ENCODE results near the gene LMO1. TPM values are rescaled to one million over a fixed set of nuclear protein-coding genes. Genes with fewer than 3 reads are reported as not detected.

The LMO1 gene
- polyA plus RNA-seq, result not detected

- Mint-ChIP-seq H3K4me3 (peak within 1 kb of the TSS; percentile 73 to 94 (median 81)), H3K9me3 (no peaks in the 10 kb centered on the region), H3K27me3 (peaks cover 65% of the 10 kb centered on the region), H3K36me3 (no peaks in the 10 kb centered on the region), H3K4me1 (peaks cover 7 to 9% (median 8%) of the 10 kb centered on the region in 3 donors), H3K27ac (peak within 1 kb of the TSS in 2 of 3 donors; percentile 63 to 90)
Observed at GRCh38 chr11:8263769-8264410, at the start of gene LMO1. Gene LMO1 (minus strand): TSS chr11:8263878. CDS start chr11:8263362, 516 bp downstream.

- no peak overlapping the region for H3K27ac Mint-ChIP-seq
- H3K36me3 Mint-ChIP-seq, result no peaks in the 10 kb centered on the region
- peaks cover 5% of the 10 kb centered on the region for H3K27me3 Mint-ChIP-seq
- H3K9me3 Mint-ChIP-seq, result no peaks in the 10 kb centered on the region
- H3K4me1 Mint-ChIP-seq, result no peaks in the 10 kb centered on the region
- H3K4me3 Mint-ChIP-seq, result no peak overlapping the region
Observed at GRCh38 chr11:8312986-8313385, 49.3 kb upstream of the LMO1 start.

GRCh38 chr11:8311366-8311765 lies 47.7 kb upstream of the LMO1 start:
- no peak overlapping the region for H3K27ac Mint-ChIP-seq
- H3K4me3 Mint-ChIP-seq, result no peak overlapping the region
- no peaks in the 10 kb centered on the region for H3K36me3 Mint-ChIP-seq
- H3K27me3 Mint-ChIP-seq, result peaks cover 4% of the 10 kb centered on the region
- H3K9me3 Mint-ChIP-seq, result no peaks in the 10 kb centered on the region
- no peaks in the 10 kb centered on the region for H3K4me1 Mint-ChIP-seq

- Mint-ChIP-seq H3K27me3 (peaks cover 4% of the 10 kb centered on the region), H3K36me3 (no peaks in the 10 kb centered on the region), H3K4me1 (no peaks in the 10 kb centered on the region)
Observed at GRCh38 chr11:8310743-8311298, 47.1 kb upstream of the LMO1 start.

GRCh38 chr11:8309862-8310261 lies 46.2 kb upstream of the LMO1 start:
- Mint-ChIP-seq H3K36me3 (no peaks in the 10 kb centered on the region), H3K4me3 (no peak overlapping the region), H3K27me3 (peaks cover 4% of the 10 kb centered on the region), H3K4me1 (no peaks in the 10 kb centered on the region), H3K9me3 (peaks cover 0 to 2% (median under 1%) of the 10 kb centered on the region in 3 donors), H3K27ac (no peak overlapping the region)

More at GRCh38 chr11:8310743-8311298, 47.1 kb upstream of the LMO1 start:
- H3K9me3 Mint-ChIP-seq, result no peaks in the 10 kb centered on the region
- no peak overlapping the region for H3K27ac Mint-ChIP-seq
- no peak overlapping the region for H3K4me3 Mint-ChIP-seq

GRCh38 chr11:8309311-8309710 lies 45.6 kb upstream of the LMO1 start:
- H3K9me3 Mint-ChIP-seq, result peaks cover 0 to 6% (median 4%) of the 10 kb centered on the region in 3 donors
- H3K4me3 Mint-ChIP-seq, result no peak overlapping the region
- H3K27me3 Mint-ChIP-seq, result peaks cover 4% of the 10 kb centered on the region
- H3K4me1 Mint-ChIP-seq, result no peaks in the 10 kb centered on the region
- no peaks in the 10 kb centered on the region for H3K36me3 Mint-ChIP-seq
- H3K27ac Mint-ChIP-seq, result no peak overlapping the region

DNA sequence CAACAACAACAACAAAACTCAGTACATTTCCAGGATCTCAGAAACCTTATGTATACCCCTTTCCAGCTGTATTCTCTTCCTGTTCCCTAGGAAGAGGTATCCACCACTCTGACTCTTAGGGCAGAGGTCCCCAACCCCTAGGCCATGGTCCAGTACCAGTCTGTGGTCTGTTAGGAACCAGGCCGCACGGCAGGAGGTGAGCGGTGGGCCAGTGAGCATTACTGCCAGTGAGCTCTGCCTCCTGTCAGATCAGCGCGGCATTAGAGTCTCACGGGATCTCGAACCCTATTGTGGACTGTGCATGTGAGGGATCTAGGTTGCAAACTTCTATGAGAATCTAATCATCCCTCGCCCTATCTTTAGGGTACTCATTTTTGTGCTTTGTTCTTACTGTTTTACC lies 43.9 kb upstream of the LMO1 start:
- Mint-ChIP-seq H3K36me3 (no peaks in the 10 kb centered on the region), H3K27me3 (peaks cover 4% of the 10 kb centered on the region), H3K27ac (no peak overlapping the region), H3K4me3 (no peak overlapping the region), H3K4me1 (no peaks in the 10 kb centered on the region), H3K9me3 (peaks cover 8 to 19% (median 8%) of the 10 kb centered on the region in 3 donors)

- Mint-ChIP-seq H3K27ac (no peak overlapping the region), H3K4me3 (no peak overlapping the region), H3K27me3 (peaks cover 8% of the 10 kb centered on the region), H3K9me3 (peaks cover 8 to 24% (median 10%) of the 10 kb centered on the region in 3 donors), H3K4me1 (no peaks in the 10 kb centered on the region), H3K36me3 (peaks cover 7% of the 10 kb centered on the region)
Observed at GRCh38 chr11:8301622-8302021, 37.9 kb upstream of the LMO1 start.

- no peaks in the 10 kb centered on the region for H3K4me1 Mint-ChIP-seq
- H3K4me3 Mint-ChIP-seq, result no peak overlapping the region
- H3K27me3 Mint-ChIP-seq, result peaks cover 8% of the 10 kb centered on the region
- peaks cover 6 to 18% (median 8%) of the 10 kb centered on the region in 3 donors for H3K9me3 Mint-ChIP-seq
- H3K36me3 Mint-ChIP-seq, result peaks cover 7% of the 10 kb centered on the region
- no peak overlapping the region for H3K27ac Mint-ChIP-seq
Observed at GRCh38 chr11:8298801-8299786, 35.4 kb upstream of the LMO1 start.

- H3K9me3 Mint-ChIP-seq, result peaks cover 2 to 9% (median 4%) of the 10 kb centered on the region in 3 donors
- no peaks in the 10 kb centered on the region for H3K4me1 Mint-ChIP-seq
- H3K27me3 Mint-ChIP-seq, result peaks cover 8% of the 10 kb centered on the region
- peaks cover 7% of the 10 kb centered on the region for H3K36me3 Mint-ChIP-seq
- H3K4me3 Mint-ChIP-seq, result no peak overlapping the region
- no peak overlapping the region for H3K27ac Mint-ChIP-seq
Observed at GRCh38 chr11:8297781-8298440, 34.2 kb upstream of the LMO1 start.

DNA sequence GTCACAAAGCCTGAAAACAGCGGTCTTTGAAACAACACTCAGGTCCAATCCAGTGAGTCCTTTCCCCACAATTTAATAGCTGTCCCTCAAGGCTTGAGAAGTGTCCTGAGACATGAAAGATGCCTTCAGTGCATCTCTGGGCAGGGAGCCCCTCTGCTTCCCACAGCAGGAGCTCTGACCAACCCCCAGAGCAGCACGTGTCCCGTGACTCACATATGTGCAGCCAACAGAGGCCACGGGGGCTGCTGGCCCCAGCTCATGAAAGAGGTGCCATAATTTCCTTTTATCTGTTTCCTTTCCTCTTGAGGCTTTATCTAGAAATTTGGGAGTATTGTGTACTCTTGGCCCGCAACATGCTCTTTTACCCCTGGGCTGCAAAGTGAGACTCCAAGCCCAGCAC lies 33.2 kb upstream of the LMO1 start:
- H3K4me1 Mint-ChIP-seq, result no peaks in the 10 kb centered on the region
- H3K9me3 Mint-ChIP-seq, result no peaks in the 10 kb centered on the region
- H3K4me3 Mint-ChIP-seq, result no peak overlapping the region
- peaks cover 3% of the 10 kb centered on the region for H3K36me3 Mint-ChIP-seq
- no peak overlapping the region for H3K27ac Mint-ChIP-seq
- H3K27me3 Mint-ChIP-seq, result peaks cover 8% of the 10 kb centered on the region

DNA sequence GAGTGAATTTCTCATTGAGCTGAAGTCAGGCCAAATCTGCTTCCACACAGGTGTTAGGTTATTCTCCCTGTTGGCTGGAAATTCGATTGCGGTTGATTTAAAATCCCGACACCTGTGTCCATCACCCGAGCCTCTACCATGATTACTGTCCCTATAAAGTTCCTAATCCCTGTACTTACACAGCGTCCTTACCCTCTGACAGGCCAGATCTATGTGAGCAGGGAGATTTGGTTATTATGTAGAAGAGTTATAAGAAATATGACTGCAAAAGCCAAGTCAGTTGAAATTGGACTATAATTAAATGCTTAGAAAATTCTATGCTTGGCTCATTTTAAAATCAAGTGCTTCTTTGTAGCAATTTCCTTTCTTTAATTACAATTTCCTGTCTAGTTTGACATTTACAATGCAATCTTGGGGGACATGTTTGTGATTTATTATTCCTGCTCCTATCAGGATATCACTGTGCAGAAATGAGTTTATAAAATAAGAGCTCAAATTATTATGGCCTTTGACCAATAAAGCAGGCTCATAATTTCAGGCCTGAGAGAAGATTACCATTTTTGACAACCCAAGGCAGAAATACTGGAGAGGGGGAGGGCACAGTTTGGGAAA lies 32.5 kb upstream of the LMO1 start:
- no peak overlapping the region for H3K27ac Mint-ChIP-seq
- peaks cover 6% of the 10 kb centered on the region for H3K27me3 Mint-ChIP-seq
- H3K4me3 Mint-ChIP-seq, result no peak overlapping the region
- H3K36me3 Mint-ChIP-seq, result peaks cover 3% of the 10 kb centered on the region
- no peaks in the 10 kb centered on the region for H3K9me3 Mint-ChIP-seq
- no peaks in the 10 kb centered on the region for H3K4me1 Mint-ChIP-seq

GRCh38 chr11:8294251-8294935 lies 30.7 kb upstream of the LMO1 start:
- H3K36me3 Mint-ChIP-seq, result peaks cover 2% of the 10 kb centered on the region
- no peaks in the 10 kb centered on the region for H3K9me3 Mint-ChIP-seq
- H3K4me1 Mint-ChIP-seq, result no peaks in the 10 kb centered on the region
- H3K27me3 Mint-ChIP-seq, result peaks cover 5% of the 10 kb centered on the region
- H3K4me3 Mint-ChIP-seq, result no peak overlapping the region
- H3K27ac Mint-ChIP-seq, result no peak overlapping the region

- no peak overlapping the region for H3K4me3 Mint-ChIP-seq
- no peaks in the 10 kb centered on the region for H3K4me1 Mint-ChIP-seq
- H3K36me3 Mint-ChIP-seq, result no peaks in the 10 kb centered on the region
- H3K9me3 Mint-ChIP-seq, result no peaks in the 10 kb centered on the region
- no peaks in the 10 kb centered on the region for H3K27me3 Mint-ChIP-seq
- no peak overlapping the region for H3K27ac Mint-ChIP-seq
Observed at GRCh38 chr11:8293171-8293570, 29.5 kb upstream of the LMO1 start.

Data from IgD-negative memory B cell (primary cell).